OCI-LY1 (cell line): ENCODE results near the gene DACH1.

ENCODE experiments used
- H2AFZ ChIP-seq: fragments of 200-600 bp; sonication (generic), shearing (Covaris generic); 2 replicates; pipeline ENCODE4 v1.6.0; 2014; ENCODE audit warnings: antibody characterized with exemption, mild to moderate bottlenecking, low read length
- H3F3A ChIP-seq: fragments of 200-600 bp; sonication (generic), shearing (Covaris generic); 2 replicates; pipeline ENCODE4 v1.6.0; 2014; ENCODE audit warnings: mild to moderate bottlenecking, antibody characterized with exemption, low read length, moderate library complexity; ENCODE audit not compliant: insufficient read depth
- H3K27ac ChIP-seq: fragments of 200-600 bp; sonication (generic); 2 replicates; pipeline ENCODE4 v1.5.1; 2014; ENCODE audit warnings: low read length, mixed run types, mild to moderate bottlenecking, low read depth; ENCODE audit not compliant: poor library complexity, severe bottlenecking
- H3K27me3 ChIP-seq: fragments of 200-600 bp; sonication (generic); 2 replicates; pipeline ENCODE4 v1.6.0; 2014; ENCODE audit warnings: antibody characterized with exemption, mild to moderate bottlenecking, low read length, moderate library complexity; ENCODE audit not compliant: insufficient read depth
- H3K36me3 ChIP-seq: fragments of 200-600 bp; sonication (generic); 2 replicates; pipeline ENCODE4 v1.6.1; 2014; ENCODE audit warnings: mild to moderate bottlenecking, antibody characterized with exemption, low read length, moderate library complexity, mixed read lengths; ENCODE audit not compliant: insufficient read depth
- H3K4me1 ChIP-seq: fragments of 200-600 bp; sonication (generic); 2 replicates; pipeline ENCODE4 v1.5.1; 2014; ENCODE audit warnings: mild to moderate bottlenecking, low read length, moderate library complexity; ENCODE audit not compliant: insufficient read depth, severe bottlenecking
- H3K4me2 ChIP-seq: fragments of 200-600 bp; sonication (generic), shearing (Covaris generic); 2 replicates; pipeline ENCODE4 v1.6.1; 2014; ENCODE audit warnings: low read length
- H3K4me3 ChIP-seq: fragments of 200-600 bp; sonication (generic); 2 replicates; pipeline ENCODE4 v1.5.1; 2014; ENCODE audit warnings: low read length, low read depth, mild to moderate bottlenecking, mixed read lengths; ENCODE audit not compliant: poor library complexity, severe bottlenecking
- H3K79me2 ChIP-seq: fragments of 200-600 bp; shearing (Covaris generic); 2 replicates; pipeline ENCODE4 v1.6.1; 2016; ENCODE audit warnings: mixed run types, low read length, mixed read lengths; ENCODE audit not compliant: insufficient read depth
- H3K9ac ChIP-seq: fragments of 200-600 bp; sonication (generic), shearing (Covaris generic); 2 replicates; pipeline ENCODE4 v1.6.1; 2014; ENCODE audit warnings: mild to moderate bottlenecking, low read length, mixed read lengths
- H3K9me2 ChIP-seq: fragments of 200-600 bp; sonication (generic), shearing (Covaris generic); 2 replicates; pipeline ENCODE4 v1.6.1; 2014; ENCODE audit warnings: low read depth, mild to moderate bottlenecking, low read length, mixed read lengths
- H3K9me3 ChIP-seq: fragments of 200-600 bp; shearing (Covaris generic); 2 replicates; pipeline ENCODE4 v1.6.1; 2014; ENCODE audit warnings: low read length, mixed read lengths
- H4K20me1 ChIP-seq: fragments of 200-600 bp; sonication (generic), shearing (Covaris generic); 2 replicates; pipeline ENCODE4 v1.6.0; 2016; ENCODE audit warnings: mild to moderate bottlenecking, low read length; ENCODE audit not compliant: insufficient read depth
- CTCF ChIP-seq: fragments of 200-600 bp; sonication (generic), shearing (Covaris generic); IDR thresholded peaks from 2 replicates; pipeline ENCODE4 v1.5.1; 2017; ENCODE audit warnings: mild to moderate bottlenecking, antibody characterized with exemption, low read length, moderate library complexity, mixed read lengths
- EZH2 ChIP-seq: fragments of 200-600 bp; sonication (generic), shearing (Covaris generic); IDR thresholded peaks from 2 replicates; pipeline ENCODE4 v1.8.0; 2017; ENCODE audit warnings: borderline replicate concordance, mixed run types, mild to moderate bottlenecking, antibody characterized with exemption, low read length, moderate library complexity, mixed read lengths

DACH1 gene

GRCh38 chr13:71399631-71400215 is 467.3 kb downstream of the DACH1 start:
- no peaks in the 10 kb centered on the region; the same call in 1 of the 2 replicates for H4K20me1 ChIP-seq
- H2AFZ ChIP-seq = no peak overlapping the region
- no peaks in the 10 kb centered on the region for H3K36me3 ChIP-seq
- no peak for TF ChIP-seq CTCF
- TF ChIP-seq EZH2 = no peak
- H3K4me1 ChIP-seq = no peaks in the 10 kb centered on the region
- H3K9me3 ChIP-seq = no peaks in the 10 kb centered on the region
- H3K79me2 ChIP-seq = no peaks in the 10 kb centered on the region
- H3K4me2 ChIP-seq = no peak overlapping the region
- H3K27ac ChIP-seq = no peak overlapping the region
- H3K4me3 ChIP-seq = no peak overlapping the region
- no peaks in the 10 kb centered on the region for H3K9me2 ChIP-seq
- H3K9ac ChIP-seq = no peak overlapping the region
- H3F3A ChIP-seq = no peaks in the 10 kb centered on the region
- no peaks in the 10 kb centered on the region for H3K27me3 ChIP-seq

DNA sequence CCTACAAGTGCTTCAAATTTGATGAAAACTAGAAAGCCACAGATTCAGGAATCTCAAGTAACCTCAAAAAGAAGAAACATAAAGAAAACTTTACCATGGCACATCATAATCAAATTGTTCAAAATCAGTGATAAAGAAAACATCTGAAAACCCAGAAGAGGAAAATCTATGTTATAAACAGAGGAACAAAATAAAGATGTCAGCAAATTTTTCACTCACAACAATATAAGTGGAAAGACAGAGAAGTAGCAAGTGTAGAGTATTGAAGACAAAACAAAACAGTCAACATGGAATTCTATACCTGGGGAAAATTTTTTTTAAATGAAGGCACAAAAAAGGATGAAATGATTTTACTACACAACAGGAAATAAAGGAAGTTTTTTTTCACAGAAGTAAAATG is 470.9 kb downstream of the DACH1 start:
- no peak overlapping the region for H3K4me3 ChIP-seq
- no peaks in the 10 kb centered on the region for H3K9me3 ChIP-seq
- H3K4me1 ChIP-seq = no peaks in the 10 kb centered on the region
- no peaks in the 10 kb centered on the region for H3F3A ChIP-seq
- H3K36me3 ChIP-seq = no peaks in the 10 kb centered on the region
- no peak overlapping the region for H3K27ac ChIP-seq
- no peaks in the 10 kb centered on the region; the same call in 1 of the 2 replicates for H4K20me1 ChIP-seq
- H3K4me2 ChIP-seq = no peak overlapping the region
- TF ChIP-seq EZH2 = no peak
- TF ChIP-seq CTCF = no peak
- no peak overlapping the region for H3K9ac ChIP-seq
- H3K79me2 ChIP-seq = no peaks in the 10 kb centered on the region
- H3K9me2 ChIP-seq = no peaks in the 10 kb centered on the region
- H3K27me3 ChIP-seq = no peaks in the 10 kb centered on the region
- no peak overlapping the region for H2AFZ ChIP-seq

GRCh38 chr13:71395053-71395452 is 472.0 kb downstream of the DACH1 start:
- Histone ChIP-seq H3K9me3 (no peaks in the 10 kb centered on the region), H3K36me3 (no peaks in the 10 kb centered on the region), H3K27me3 (no peaks in the 10 kb centered on the region), H3K4me1 (no peaks in the 10 kb centered on the region), H2AFZ (no peak overlapping the region), H3K79me2 (no peaks in the 10 kb centered on the region), H3K9me2 (no peaks in the 10 kb centered on the region), H3K4me2 (no peak overlapping the region), H3K4me3 (no peak overlapping the region), H3F3A (no peaks in the 10 kb centered on the region), H4K20me1 (no peaks in the 10 kb centered on the region), H3K27ac (no peak overlapping the region), H3K9ac (no peak overlapping the region)
- TF ChIP-seq CTCF = no peak
- no peak for TF ChIP-seq EZH2
